IPS DF 6.9 (cell line): Measurements from ENCODE around the gene FBXW8.

Experiments
- DNase-seq: peaks from one replicate; pipeline ENCODE4 v3.0.0-alpha.2; 2013; ENCODE audit warnings: low read depth, low spot score
- H3K27ac ChIP-seq: one replicate; pipeline ENCODE4 v1.5.1; 2013; ENCODE audit warnings: low read length, control low read depth
- H3K27me3 ChIP-seq: 2 replicates; pipeline ENCODE4 v1.6.1; 2013; ENCODE audit warnings: mild to moderate bottlenecking, low read length; ENCODE audit not compliant: control insufficient read depth, insufficient read depth
- H3K36me3 ChIP-seq: 2 replicates; pipeline ENCODE4 v1.6.1; 2013; ENCODE audit warnings: low read length; ENCODE audit not compliant: control insufficient read depth, insufficient read depth
- H3K4me1 ChIP-seq: 2 replicates; pipeline ENCODE4 v1.6.1; 2013; ENCODE audit warnings: low read length; ENCODE audit not compliant: control insufficient read depth, insufficient read depth
- H3K4me3 ChIP-seq: 2 replicates; pipeline ENCODE4 v1.5.1; 2013; ENCODE audit warnings: mild to moderate bottlenecking, low read length
- H3K9me3 ChIP-seq: 2 replicates; pipeline ENCODE4 v1.6.1; 2013; ENCODE audit warnings: low read length, inconsistent platforms; ENCODE audit not compliant: control insufficient read depth, insufficient read depth
- WGBS: extraction: QIAGEN DNeasy Blood & Tissue Kit; methylation state at CpG from one replicate; pipeline ENCODE4 v1.1.7; 2013; ENCODE audit warnings: mixed read lengths, missing lambda C conversion rate; ENCODE audit not compliant: insufficient read length, insufficient coverage; 5-methylcytosine and 5-hydroxymethylcytosine counted together

Gene FBXW8

DNA sequence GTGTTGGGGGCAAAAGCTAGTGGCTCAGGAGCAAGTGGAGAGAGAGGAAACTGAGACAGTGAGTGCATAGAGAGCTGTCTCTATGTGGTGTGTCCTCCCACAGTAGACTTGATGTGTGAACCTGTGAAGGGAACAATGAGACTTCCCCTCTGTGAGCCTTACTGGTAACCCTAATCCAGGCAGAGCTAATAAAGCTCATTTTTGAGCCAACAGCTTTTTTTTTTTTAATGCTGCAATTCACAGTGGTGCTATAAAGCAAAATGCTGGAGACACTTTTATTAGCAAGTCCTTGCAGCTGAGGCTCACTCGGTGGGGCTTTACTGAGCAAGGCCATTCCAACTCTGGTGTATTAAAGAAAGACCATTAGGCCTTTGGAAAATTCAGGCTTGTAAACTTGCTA, 26.9 kb downstream of the FBXW8 start:
- Histone ChIP-seq H3K36me3 (no peaks in the 10 kb centered on the region; the same call in 1 of the 2 replicates), H3K4me1 (no peaks in the 10 kb centered on the region; the same call in 1 of the 2 replicates), H3K9me3 (no peaks in the 10 kb centered on the region), H3K27me3 (no peaks in the 10 kb centered on the region), H3K27ac (no peak overlapping the region), H3K4me3 (no peak overlapping the region)
- DNase-seq, result no peak
- no CpG with 5 or more reads among the region's 1 CpG for WGBS

DNA sequence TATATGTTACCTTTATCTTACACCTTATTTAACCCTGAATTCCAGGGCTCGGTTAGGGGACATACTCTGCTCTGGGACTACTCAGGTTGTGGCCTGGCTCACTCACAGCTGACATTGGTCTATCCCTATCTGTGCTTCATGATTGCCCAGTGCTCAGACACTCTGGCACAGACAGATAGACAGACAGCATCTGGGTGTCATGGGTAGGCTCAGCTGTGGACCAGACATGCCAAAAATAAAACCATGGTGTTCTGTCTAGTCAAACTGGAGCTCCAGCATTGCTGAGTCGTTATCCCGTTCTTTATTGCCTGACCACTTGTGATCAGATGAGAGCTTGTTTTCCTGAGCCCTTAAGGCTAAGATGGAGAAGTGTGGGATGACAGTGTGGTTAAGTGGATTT, 29.0 kb downstream of the FBXW8 start:
- no peaks in the 10 kb centered on the region for H3K36me3 ChIP-seq
- H3K4me1 ChIP-seq, result no peaks in the 10 kb centered on the region; the same call in 1 of the 2 replicates
- H3K27me3 ChIP-seq, result no peaks in the 10 kb centered on the region
- no peak overlapping the region for H3K4me3 ChIP-seq
- H3K27ac ChIP-seq, result no peak overlapping the region
- H3K9me3 ChIP-seq, result no peaks in the 10 kb centered on the region
- no CpG with 5 or more reads among the region's 3 CpGs for WGBS
- DNase-seq, result no peak

DNA sequence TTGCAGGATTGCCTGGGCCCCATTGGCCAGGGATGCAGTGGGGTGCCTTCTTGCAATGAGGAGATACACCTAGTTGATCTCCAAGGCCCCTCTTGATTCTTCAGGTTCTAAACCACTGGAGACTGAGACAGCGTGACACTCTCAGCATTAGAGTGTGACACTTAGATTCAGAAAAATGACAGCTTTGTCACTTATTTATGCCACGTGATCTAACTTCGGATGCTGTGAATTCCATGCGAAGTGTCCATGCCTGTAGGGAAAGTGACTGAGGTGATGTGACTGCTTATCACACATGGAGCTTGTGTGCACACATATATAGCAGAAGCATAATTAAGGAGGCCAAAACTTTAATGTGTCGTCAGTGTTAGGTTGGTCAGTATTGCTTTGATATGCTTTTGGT, 30.4 kb downstream of the FBXW8 start:
- H3K36me3 ChIP-seq, result no peaks in the 10 kb centered on the region
- no peak overlapping the region for H3K27ac ChIP-seq
- DNase-seq, result no peak
- H3K4me3 ChIP-seq, result no peak overlapping the region
- no peaks in the 10 kb centered on the region for H3K9me3 ChIP-seq
- no peaks in the 10 kb centered on the region for H3K27me3 ChIP-seq
- no CpG with 5 or more reads among the region's 5 CpGs for WGBS
- H3K4me1 ChIP-seq, result no peaks in the 10 kb centered on the region; the same call in 1 of the 2 replicates

DNA sequence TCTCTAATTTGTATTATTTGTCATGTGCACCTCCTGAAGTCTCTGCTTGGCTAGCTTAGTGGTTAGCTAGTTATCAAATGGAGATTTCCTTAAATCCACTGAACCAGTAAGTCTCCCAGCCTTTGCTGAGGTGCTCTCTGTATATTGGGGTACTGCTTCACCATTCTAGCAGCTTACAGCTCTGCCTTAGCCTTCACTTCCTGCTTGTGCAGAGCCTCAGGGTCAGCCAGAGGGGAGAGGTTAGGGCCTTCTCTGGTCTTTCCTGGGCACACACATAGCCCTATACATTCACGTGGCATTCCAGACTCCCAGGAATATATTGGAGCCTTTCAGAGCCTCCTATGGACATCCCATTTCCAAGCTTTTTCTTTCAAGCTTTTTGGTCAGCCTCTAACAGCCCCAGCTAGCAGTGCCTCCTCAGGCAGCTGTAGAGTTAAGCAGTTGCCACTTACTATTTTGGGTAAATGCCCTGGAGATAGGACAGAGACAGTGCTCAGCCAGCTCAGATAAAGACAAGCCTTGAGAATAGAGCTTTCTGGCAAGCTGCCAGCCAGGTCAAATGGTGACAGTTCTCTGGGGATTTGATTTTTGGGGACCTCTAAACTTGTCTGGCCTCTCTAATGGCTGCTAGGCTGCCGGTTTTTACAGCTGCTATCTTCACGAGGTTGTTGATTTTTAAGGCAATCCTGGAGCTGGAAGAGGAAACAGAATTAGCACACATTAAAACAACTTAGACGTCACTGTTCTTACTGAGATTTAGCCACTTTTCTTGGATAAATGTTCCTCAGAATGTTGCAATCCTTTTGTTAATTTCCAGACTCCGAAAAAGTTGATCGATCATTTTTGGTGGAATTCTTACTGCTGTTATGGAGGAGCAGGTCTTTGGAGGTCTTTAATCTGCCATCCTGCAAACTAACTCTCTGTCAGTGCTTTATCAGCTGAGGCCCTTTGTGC, 32.9 kb downstream of the FBXW8 start:
- Histone ChIP-seq H3K27ac (no peak overlapping the region), H3K4me3 (no peak overlapping the region), H3K36me3 (no peaks in the 10 kb centered on the region), H3K9me3 (no peaks in the 10 kb centered on the region), H3K27me3 (no peaks in the 10 kb centered on the region), H3K4me1 (no peaks in the 10 kb centered on the region)
- no peak for DNase-seq
- no CpG with 5 or more reads among the region's 6 CpGs for WGBS

DNA sequence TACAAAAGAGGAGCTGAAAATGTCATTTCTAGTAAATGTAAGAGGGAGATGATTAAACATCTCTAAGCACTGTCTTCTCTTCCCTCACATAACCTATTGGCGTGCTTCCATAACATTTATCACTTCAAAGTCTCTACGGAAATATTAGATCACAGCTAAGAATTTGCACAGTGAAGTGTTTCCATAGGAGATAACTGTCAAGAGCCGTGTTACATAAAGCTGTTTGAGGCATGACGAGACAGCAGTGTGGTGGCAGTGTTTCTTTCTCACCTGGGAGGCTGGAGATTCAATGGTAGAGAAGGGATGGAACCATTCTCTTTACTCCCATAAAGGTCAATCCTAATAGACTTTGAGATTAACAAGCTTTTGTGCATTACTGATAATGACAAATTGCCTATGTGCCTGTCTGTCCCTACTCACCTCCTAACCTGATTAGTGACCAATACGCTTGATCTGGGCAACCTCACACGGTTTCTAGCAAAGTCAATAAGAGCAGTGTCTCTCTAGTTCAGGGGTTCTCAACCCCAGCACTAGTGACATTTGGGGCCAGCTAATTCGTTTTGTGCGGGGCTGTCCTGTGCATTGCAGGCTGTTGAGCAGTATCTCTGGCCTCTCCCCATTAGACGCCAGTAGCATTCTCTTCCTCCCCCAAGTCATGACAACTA, 35.3 kb downstream of the FBXW8 start:
- no CpG with 5 or more reads among the region's 9 CpGs for WGBS
- Histone ChIP-seq H3K36me3 (no peaks in the 10 kb centered on the region), H3K27me3 (no peaks in the 10 kb centered on the region), H3K9me3 (no peaks in the 10 kb centered on the region), H3K27ac (no peak overlapping the region), H3K4me3 (no peak overlapping the region), H3K4me1 (no peaks in the 10 kb centered on the region)
- no peak for DNase-seq

DNA sequence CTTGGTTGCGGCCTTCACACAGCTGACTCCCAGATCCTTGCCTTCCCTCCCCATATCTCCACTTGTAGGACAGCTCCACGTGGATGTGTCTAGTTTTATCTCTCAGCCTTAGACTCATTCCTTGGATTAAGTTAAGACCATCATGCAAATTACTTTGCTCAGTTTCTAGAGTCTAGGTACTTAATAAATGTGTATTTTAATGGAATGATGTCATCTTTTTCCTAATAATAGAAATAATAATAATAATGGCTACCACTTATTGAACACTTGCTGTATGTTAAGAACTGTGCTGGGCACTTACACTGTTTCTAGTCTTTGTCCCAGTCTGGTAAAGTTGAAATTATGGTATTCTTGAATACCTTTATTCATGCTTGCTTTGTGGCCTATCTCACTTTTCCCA, 37.5 kb downstream of the FBXW8 start:
- no peak overlapping the region for H3K4me3 ChIP-seq
- no peak for DNase-seq
- H3K4me1 ChIP-seq, result no peaks in the 10 kb centered on the region
- WGBS, result no CpG with 5 or more reads among the region's 2 CpGs
- no peaks in the 10 kb centered on the region for H3K36me3 ChIP-seq
- no peaks in the 10 kb centered on the region for H3K27me3 ChIP-seq
- no peak overlapping the region for H3K27ac ChIP-seq
- no peaks in the 10 kb centered on the region for H3K9me3 ChIP-seq

DNA sequence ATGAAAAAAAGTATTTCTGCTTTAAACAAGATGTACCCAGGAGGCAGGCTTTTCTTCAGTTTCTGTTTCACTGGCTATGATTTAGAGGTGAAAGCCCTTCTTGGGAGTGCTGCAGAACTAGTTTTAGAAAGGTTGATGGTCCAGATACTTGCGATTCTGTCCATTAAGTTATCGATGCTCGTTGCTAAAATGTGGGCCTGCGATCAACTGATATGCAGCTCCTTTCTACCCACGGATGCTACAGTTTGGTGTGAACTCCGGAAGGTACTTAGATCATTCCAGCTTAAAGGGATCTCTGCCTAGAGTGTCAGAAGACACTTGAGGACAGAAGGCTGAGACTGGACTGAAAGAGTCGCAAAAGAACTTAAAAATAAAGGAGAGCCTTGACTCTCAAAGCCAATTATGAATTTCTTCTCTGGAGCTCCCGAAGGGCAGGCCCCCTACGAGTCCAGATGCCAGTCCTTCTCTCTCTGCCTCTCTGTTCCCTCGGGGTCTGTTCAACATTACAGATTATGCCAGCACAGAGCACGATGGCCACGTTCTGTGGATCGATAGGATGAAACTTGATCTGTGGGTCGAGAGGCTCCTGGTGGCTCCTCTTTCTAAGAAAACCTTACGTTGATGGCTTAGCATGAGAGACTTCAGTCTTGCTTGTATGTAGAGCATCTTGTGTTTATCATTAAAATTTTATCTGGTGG, 40.0 kb downstream of the FBXW8 start:
- no peak overlapping the region for H3K4me3 ChIP-seq
- WGBS, result no CpG with 5 or more reads among the region's 15 CpGs

DNA sequence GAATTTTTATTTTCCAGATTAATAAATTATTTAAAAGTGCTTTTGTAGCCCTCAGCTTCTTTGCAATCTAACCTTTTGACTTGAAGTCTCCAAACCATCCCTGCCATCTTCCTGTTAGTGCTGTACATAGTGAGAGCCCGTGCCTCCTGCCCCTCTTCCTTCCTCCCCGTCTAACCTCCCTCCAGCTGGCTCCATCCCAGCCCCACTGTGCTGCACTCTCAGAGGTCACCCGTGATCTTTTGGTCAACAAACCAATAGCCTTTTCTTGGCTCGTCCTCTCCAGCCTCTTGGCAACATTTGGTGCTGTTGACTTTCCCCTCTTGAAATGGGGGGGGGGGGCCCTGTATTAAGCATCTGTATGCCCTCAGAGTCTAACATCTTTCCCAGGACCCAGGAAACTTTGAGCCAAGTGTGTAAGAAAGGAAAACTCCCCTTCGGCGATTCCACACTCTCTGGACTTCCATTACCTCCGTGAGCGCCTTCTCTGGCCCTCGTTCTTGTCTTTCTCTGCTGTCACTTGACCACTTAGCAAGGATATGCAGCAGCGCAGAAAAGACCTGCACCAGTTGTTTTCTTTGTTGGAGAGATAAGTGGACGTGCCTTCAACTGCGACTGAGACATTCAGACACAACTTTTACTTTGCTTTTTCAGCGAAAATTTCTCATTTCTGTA, 44.1 kb downstream of the FBXW8 start:
- no CpG with 5 or more reads among the region's 13 CpGs for WGBS
- Histone ChIP-seq H3K36me3 (no peaks in the 10 kb centered on the region), H3K4me3 (no peak overlapping the region), H3K4me1 (no peaks in the 10 kb centered on the region), H3K9me3 (no peaks in the 10 kb centered on the region), H3K27me3 (no peaks in the 10 kb centered on the region), H3K27ac (no peak overlapping the region)
- DNase-seq, result no peak

More for the DNA sequence above, 40.0 kb downstream of the FBXW8 start:
- no peaks in the 10 kb centered on the region for H3K9me3 ChIP-seq
- no peaks in the 10 kb centered on the region for H3K27me3 ChIP-seq
- no peaks in the 10 kb centered on the region for H3K4me1 ChIP-seq
- no peak for DNase-seq
- H3K36me3 ChIP-seq, result no peaks in the 10 kb centered on the region
- H3K27ac ChIP-seq, result no peak overlapping the region

DNA sequence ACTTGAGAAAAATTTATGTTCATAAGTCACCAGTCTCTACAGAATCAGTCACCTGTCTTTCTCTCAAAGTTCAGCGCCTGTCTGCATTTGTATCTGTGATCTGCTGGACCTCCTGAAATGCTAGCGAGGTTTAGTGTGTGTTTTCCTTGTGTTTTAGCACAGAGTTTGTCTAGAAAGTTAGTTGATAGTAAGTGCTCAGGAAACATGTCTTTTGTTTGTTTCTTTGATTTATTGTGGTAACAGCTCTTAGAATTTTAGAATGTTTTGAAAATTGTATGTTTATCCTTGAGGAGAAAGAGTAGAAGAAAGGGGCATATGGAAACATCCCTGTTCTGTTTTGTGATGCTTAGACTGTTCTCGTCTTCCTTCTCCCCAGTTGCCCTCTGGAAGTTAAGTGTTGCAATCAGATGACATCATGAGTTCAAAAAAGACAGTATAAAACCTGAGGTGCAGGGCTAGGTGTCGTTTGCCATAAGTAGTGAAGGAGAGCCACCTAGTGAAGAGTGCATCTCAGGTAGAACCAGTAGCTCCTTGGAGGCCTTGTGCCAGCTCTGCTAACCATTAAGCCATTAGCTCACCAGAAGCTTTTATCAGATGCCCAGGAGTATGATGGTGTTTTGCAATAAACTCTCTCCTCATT, 44.8 kb downstream of the FBXW8 start:
- Histone ChIP-seq H3K27ac (no peak overlapping the region), H3K4me1 (no peaks in the 10 kb centered on the region), H3K9me3 (no peaks in the 10 kb centered on the region), H3K4me3 (no peak overlapping the region), H3K27me3 (no peaks in the 10 kb centered on the region), H3K36me3 (no peaks in the 10 kb centered on the region)
- WGBS, result no CpG with 5 or more reads among the region's 4 CpGs
- DNase-seq, result no peak
